Measurements from ENCODE around the gene CABP4.
"Not testable (repeated sequence)": the region's sequence is repeated elsewhere in the genome, so short reads cannot be mapped to it uniquely, and the experiment has no call there.

Gene CABP4

DNA sequence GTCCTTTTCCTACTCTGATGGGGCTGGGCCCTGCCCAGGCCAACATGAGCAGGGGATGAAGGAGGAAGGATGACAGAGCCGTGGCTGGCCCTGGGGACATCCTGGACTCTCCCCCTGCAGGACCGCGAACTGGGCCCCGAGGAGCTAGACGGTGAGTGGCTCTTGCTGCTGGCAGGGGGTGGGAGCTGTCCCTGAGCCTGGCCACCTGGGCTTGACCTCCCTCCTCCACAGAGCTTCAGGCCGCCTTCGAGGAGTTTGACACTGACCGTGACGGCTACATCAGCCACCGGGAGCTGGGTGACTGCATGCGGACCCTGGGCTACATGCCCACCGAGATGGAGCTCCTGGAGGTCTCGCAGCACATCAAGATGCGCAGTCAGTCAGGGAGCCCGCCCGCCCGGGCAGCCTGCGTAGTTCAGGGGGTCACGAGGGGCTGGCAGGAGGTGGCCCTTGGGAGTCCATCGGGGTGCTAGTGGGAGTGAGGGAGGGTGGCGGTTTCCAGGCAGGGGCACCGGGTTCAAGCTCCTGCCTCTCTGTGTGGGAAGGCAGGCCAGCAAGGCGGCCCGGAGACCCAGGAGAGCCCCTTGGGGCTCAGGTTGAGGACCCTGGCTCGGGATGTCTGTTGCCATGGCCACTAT, 1.0 kb downstream of the CABP4 start:
- DNase-seq, result no peak

DNA sequence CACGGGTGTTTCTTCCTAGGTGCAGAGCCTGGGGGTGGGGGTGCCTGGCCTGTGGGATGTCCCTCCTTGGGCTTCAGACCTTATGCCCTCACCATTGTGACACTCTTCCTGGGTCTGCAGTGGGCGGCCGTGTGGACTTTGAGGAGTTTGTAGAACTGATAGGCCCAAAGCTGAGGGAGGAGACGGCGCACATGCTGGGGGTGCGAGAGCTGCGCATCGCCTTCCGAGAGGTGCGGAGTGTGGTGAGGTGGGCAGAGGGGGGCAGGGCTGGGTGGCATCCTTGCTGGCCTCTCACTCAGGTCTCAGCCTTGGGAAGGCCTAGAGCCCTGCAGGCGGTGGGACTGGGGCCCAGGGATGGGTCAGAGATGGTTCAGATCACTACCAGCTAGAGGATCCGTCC, 2.3 kb downstream of the CABP4 start:
- no peak for DNase-seq

DNA sequence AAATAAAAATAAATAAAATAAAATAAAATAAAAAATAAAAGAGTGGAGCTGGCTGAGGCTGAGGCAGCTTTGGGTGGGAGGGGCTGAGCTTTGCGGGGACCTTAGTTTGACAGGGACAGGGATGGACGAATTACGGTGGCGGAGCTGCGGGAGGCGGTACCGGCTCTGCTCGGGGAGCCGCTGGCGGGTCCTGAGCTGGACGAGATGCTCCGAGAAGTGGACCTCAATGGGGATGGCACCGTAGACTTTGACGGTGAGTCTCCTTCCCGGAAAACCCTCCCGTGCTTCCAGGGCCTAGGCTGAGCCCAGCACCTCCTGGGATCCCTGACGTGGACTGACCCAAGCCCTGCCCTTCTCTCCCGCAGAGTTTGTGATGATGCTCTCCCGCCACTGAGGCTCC, 3.1 kb downstream of the CABP4 start:
- DNase-seq, result no peak

DNA sequence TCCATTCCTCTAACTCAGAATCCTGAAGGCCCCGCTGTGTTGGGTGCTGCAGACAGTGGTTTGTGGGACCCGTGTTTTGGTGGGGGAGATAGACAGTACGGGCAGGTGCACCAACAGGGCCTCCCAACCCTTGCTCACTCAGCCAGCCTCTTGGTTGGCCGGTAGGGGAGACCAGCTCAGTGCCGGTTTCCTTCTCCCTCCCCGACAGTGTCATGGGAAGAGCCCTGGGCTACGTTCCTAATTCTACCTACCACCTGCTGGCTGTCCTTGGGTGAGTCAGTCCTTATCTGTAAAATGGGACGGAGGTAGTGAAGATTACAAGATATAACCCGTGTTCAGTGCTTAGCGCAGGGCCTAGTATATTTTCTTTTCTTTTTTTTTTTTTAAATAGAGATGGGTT, 8.0 kb downstream of the CABP4 start:
- no peak for DNase-seq

DNA sequence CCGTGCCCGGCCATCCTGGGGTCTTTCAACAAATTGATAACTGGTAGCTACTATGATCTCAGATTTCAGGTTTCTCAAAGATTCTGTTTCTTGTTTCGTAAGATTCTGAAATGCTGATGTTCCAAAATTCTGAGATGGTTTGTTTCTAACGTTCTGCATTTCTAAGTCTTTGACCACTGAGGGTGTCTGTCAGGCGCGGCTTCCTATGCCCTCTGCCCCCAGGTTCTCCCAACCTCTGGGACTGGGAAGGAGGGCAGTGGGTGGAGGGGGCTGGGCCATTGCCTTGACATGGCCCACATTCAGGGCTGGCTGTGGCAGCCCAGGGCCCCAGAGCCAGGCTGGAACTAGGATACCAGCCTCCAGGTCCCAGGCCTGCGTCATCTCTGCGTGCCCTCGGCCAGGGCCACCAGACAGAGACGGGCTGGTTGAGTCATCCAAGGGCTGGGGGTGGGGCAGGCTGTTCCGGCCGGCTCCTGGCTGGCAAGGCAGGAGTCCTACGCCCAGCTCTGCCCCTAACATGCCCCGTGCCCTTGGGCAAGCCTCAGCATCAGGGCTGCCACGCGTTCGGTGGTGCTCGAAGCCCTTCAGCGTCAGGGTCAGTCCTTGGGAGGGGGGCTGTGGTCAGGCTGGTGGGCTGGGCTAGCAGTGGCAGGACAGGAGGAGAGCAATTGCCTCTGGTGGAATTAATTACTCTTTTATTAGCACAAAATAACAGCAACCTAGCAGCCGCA, 8.7 kb downstream of the CABP4 start:
- DNase-seq, result no peak

DNA sequence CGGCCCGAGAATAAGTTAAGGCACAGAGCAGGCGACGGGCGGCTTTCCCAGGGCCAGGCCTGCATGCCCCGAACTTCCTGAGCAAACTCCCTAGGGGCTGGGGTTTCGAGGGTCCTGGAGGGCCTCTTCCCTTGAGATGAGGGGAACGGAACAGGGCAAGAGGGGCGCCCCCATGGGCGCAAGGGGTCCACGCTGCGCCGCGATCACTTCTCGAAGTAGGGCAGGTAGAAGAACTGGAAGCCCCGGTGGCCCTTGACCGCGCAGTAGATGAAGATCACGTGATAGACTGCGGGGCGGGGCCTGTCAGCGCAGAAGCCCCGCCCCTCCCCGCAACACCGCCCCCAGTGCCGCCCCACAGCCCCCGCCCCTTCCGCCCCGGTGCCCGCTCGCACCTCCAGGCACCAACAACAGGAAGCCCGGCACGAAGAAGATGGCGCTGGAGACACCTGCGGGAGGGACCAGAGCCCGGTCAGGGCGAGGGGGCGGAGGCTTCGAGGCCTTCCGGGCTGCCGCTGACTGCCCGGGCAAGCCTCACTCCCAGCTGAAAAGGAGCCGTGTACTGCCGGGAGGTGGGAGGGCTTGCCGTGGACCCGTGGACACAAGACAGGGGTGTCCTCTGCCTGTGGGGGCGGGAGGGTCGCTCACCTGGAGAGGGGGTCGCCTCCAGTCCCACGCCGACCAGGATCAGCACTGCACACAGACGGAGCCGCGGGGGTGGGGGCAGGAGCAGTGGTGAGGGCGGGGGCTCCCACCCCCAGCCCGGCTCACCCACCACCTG, 9.4 kb downstream of the CABP4 start:
- peak; percentile 80 for DNase-seq

DNA sequence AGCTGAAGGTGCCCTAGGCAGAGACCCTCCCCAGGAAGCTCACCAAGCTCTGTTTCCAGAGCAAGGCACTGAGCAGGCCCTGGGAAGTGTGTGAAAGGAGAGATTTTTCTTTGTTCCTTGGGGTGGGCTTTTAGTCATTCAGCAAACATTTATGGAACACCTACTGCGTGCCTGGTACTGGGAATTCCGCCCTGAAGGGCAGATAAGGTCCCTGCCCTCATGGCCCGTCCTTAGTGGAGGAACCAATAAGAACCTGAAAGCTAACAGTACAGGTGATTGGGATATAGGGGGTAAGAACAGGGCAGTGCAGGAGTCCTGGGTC, 10.0 kb downstream of the CABP4 start:
- no peak for DNase-seq

DNA sequence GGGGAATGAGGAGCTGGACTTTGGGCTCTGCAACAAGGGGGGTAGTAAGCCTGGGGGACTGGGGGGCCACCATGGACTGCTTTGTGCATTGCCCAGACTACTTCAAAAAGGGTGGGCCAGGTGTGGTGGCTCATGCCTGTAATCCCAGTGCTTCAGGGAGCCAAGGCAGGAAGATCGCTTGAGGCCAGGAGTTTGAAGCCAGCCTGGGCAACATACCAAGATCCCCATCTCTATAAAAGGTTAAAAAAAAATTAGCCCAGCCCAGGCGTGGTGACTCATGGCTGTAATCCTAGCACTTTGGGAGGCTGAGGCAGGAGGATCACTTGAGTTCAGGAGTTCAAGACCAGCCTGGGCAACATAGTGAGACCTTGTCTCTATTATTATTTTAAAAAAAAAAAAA, 10.4 kb downstream of the CABP4 start:
- DNase-seq, result not testable (repeated sequence)

DNA sequence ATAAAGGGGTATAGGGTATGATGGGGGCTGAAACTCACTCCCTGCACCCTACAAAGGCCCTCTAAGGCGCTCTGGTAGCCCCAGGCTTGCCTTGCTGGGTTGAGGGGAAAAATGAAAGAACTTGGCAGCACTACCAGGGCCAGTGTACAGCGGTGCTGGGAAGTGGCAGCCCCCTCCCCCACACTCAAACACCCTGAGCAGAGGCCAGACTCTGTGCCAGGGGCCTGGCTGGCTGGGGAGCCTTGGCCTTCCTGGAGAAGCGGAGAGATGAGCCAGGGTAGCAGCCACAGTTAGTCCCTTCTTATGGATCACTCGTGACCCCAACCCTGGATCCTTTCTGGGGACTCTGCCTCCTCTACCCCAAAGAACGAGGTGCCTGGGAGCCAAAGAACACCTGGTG, 11.2 kb downstream of the CABP4 start:
- no peak for DNase-seq

DNA sequence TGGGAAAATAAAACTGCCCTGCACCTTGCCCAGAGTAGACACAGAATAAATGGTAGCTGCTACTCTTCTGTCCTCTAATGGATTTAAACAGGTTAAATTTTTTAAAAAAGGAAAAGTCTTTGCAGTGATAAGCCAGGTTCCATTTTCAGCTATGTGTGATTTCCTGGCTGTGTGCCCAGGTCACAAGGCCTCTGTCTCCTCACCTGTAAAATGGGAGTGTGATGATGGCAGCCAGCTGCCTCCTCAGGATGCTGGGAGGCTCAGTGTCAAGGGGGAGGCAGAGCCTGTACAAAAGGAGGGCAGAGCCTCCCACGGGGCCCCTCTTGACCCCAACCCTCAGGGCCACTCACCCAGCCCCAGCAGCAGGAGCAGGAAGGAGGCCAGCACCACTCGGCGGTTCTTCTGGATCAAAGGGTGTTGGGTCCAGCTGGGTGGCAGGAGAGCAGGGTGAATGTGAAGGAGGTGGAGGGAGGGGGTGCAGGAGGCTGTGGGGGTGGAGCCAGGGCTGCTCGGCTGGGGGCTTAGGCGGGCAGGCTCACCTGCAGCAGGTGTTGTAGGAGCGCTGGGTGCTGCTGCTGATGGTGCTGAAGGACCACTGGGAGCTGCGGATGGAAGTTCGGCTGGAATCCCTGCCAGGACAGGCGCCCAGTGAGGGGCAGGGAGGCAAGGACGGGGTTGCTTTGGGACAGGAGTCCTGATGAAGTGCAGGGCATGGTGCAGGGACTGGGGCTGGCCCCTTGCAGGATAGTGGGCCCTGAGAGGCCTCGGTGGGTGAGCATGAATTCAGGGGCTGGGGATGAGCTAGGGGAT, 12.0 kb downstream of the CABP4 start:
- no peak for DNase-seq

DNA sequence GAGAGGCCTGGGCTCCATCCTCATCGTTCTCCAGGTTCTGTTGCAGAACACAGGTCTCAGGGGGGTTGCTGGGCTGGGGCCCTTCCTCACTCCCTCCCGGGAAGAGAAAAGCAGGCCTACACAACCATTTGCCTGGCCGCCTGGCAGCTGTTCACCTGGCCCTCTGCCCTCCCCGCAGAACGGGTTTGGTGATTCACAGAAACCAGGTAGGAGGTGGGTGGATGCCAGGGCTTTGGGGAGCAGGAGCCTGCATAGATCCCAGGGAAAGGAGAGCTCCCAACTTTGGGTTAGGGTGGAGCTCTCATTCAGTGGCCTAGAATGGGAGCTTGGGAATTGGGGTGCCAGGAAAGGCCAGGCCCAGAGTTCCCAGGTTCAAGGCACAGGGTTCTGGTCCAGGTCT, 12.9 kb downstream of the CABP4 start:
- no peak for DNase-seq

DNA sequence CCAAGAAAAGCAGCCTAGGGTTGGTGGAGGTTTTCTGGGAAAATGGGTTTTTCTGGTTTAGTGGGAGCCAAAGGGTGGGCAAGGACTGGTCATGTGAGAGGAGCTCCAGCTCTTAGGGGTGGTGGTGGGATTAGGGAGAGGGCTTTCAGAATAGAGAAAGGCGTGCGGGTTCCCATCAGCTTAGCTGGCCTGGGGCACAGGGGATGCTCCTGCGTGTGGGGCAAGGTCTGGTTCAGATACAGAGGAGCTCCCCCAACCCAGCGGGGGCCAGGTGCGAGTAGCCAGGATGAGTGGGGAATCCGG, 13.3 kb downstream of the CABP4 start:
- DNase-seq, result no peak

DNA sequence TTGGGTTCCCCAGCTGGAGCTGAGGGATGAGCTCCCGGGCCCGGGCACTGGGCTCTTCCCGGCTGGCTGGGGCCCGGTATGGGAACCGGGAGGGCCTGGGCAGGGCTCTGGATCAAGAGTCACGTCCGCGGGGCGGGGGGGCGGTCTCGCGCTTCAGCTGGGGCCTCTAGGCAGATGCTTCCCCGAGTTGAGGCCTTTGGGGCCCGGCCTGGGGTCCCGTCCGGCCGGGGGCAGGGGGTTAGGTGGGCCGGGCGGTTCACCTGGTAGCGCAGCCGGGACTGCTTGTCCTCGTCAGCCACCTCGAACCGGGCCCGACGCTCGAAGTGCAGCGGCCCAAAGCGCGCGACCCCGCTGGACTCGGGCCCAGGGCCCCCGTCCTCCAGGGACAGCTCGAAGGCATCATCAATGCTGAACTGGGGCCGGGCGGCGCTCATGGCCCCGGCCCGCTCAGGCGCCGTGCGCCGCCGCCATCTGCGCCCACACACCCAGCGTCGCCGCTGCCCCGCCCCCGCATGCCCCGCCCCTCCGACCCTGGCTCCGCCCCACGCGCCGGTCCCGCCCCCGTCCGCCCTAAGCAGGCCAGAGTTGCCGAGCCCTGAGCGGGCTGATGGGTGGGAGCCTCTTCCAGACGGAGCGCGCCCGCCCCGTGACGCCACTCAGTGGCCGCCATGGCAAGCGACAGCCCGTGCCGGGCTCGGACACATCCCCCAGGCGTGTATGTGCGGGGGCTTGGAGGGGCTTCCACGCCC, 13.8 kb downstream of the CABP4 start, which contains the start of gene TMEM134:
Gene TMEM134 (minus strand): TSS at position 493 of the 749 bp plus-strand sequence. CDS start 59 bp downstream, at position 434.
- DNase-seq, result peak; percentile 61

DNA sequence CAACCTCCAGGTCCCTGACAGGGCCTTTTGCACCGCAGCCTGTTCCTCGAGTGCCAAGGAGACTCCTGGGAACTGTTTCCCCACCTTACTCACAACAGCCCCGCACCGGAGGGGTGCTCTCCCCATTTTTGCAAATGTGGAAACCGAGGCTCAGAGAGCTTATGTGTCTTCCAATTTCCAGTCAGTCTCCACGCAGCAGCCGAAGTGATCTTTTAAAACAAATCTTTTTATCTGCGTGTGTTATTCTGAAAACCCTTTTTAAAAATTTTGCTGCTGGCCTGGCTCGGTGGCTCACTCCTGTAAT, 14.3 kb downstream of the CABP4 start:
- DNase-seq, result no peak

DNA sequence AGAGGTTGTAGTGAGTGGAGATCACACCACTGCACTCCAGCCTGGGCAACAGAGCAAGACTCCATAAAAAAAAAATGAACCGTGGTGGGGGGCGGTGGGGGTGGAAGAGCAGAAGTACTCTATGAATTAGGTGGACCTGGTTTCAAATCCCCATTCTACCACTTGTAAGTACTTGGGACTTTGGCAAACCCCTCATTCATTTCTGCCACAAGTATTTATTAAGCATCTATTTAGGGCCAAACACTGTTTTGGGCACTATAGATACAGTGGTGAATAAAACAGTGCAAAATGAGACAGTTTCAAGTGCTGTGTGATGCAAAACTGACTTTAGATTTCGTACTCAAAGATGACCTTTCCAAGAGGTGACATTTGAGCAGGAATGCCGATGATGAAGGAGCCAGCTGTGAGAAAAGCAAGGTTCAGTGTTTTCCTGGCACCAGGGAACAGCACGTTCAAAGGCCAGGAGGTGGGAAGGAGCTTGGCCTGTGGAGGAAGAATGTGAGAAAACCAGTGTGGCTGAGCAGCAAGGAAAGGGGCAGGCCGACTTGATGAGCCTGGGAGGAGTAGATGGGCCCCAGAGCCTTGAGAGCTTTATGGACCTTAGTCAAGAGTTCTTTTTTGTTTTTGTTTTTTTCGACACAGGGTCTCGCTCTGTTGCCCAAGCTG, 15.3 kb downstream of the CABP4 start:
- DNase-seq, result no peak

DNA sequence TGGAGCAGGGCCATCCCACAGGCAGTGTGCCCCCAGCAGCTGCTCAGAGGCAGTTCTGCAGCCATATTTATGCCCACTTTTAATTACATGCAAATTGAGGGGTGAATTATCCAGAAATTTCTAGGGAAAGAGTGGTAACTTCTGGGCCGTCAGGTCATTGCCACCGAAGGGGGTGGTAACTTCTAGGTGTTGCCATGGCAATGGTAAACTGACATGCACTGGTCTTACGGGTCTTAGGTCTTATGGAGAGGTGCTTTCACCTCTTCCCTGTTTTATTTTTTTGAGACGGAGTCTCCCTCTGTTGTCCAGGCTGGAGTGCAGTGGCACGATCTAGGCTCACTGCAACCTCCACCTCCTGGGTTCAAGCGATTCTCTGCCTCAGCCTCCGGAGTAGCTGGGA, 17.7 kb downstream of the CABP4 start:
- DNase-seq, result no peak

DNA sequence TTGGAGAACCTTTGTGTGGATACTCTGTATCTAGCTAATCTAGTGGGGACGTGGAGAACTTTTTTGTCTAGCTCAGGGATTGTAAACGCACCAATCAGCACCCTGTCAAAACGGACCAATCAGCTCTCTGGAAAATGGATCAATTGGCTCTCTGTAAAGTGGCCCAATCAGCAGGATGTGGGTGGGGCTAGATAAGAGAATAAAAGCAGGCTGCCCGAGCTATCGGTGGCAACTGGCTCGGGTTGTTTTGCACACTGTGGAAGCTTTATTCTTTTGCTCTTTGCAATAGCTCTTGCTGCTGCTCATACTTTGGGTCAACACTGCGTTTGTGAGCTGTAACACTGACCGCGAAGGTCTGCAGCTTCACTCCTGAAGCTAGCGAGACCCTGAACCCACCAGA, 21.5 kb downstream of the CABP4 start:
- DNase-seq, result not testable (repeated sequence)

DNA sequence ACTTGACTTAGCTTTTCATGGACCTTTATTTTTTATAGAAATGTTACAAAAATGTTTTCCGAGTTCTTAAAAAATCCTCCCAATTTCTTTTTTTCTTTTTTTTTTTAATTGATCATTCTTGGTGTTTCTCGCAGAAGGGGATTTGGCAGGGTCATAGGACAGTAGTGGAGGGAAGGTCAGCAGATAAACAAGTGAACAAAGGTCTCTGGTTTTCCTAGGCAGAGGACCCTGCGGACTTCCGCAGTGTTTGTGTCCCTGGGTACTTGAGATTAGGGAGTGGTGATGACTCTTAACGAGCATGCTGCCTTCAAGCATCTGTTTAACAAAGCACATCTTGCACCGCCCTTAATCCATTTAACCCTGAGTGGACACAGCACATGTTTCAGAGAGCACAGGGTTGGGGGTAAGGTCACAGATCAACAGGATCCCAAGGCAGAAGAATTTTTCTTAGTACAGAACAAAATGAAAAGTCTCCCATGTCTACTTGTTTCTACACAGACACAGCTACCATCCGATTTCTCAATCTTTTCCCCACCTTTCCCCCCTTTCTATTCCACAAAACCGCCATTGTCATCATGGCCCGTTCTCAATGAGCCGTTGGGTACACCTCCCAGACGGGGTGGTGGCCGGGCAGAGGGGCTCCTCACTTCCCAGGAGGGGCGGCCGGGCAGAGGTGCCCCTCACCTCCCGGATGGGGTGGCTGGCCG, 22.3 kb downstream of the CABP4 start:
- not testable (repeated sequence) for DNase-seq

DNA sequence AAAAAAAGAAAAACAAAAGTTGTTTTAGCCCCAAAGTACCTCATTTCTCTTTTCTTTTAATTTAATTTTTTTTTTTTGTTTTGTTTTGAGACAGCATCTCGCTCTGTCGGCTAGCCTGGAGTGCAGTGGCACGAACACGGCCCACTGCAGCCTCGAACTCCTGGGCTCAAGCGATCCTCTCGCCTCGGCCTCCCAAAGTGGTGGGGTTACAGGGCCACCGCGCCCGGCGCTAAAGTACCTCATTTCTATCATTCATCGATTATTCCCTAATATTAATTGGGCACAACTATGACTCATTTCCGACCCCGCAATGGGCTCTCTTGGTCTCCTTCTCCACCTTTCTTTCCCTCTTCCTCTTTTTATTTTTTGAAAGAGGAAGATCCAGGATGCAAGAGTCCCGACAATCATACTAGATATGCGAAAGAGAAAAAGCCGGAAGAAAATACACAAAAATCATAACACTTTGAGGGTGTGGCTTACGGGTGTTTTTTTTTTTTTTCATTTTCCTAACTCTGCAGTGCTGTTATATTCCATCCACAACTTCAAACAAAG, 27.2 kb downstream of the CABP4 start:
- no peak for DNase-seq

DNA sequence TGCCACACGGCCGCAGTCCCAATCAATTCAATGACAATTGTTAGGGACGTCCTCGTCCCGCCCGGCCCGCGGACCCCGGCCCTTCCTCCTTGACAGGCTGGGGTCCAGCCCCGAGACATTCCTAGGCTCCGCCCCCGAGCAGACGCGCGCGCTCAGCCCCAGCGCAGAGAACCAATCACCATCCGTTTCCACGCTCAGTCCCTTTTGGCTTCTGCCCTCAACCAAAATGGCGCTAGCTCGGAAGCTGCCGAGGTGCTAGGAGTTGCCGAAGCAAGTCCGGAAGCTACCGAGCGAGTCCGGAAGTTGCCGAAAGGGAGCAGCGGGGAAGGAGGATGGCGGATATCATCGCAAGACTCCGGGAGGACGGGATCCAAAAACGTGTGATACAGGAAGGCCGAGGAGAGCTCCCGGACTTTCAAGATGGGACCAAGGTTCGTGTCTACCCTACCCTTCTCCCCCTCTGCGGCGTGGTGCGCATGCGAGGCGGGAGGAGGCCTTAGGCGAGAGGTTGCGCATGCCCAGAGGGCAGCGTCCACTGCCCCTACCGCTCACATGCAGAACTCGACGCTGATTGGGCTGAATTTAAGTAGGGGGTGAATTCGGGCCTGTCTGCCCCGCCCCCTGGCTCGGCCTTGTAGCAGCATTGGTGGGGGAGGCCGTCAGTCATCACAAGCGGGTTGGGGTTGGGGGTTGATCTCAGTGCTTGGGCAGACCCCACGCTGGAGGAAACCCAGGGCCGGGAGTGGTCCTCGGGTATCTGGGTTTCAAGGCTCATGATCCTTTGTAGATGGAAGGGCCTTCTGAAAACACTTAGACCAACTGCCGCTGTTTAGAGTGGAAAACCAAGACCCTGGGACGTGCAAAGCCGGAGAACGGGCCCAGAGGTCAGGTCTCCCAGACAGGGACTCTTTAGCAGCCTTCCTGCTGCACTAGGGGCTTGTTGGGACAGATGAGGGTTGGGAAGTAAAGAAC, 28.0 kb downstream of the CABP4 start, which contains the start of gene AIP:
Gene AIP (plus strand): TSS at position 200 of the 972 bp plus-strand sequence. CDS start 133 bp downstream, at position 333.
- DNase-seq, result peak; percentile 97
